Stimulated activated CD8-positive, alpha-beta memory T cell treated with anti-CD3 and anti-CD28 coated beads, Interleukin-15, amount 100 ng/mL, for 48 hours (primary cell): Measurements from ENCODE around the gene PMAIP1.
"Not testable (repeated sequence)": the region's sequence is repeated elsewhere in the genome, so short reads cannot be mapped to it uniquely, and the experiment has no call there.

Experiments used
- DNase-seq, 2 donors: peaks; one replicate each; pipeline ENCODE4 v3.0.0-alpha.2; 2020; ENCODE audit warnings: low read depth in 2 of 2

The PMAIP1 gene

GRCh38 chr18:59884351-59884750 lies 15.4 kb upstream of the PMAIP1 start:
- no peak for DNase-seq

- DNase-seq: no peak
Measured at GRCh38 chr18:59885579-59886163, 14.1 kb upstream of the PMAIP1 start.

- not testable (repeated sequence) for DNase-seq
Measured at GRCh38 chr18:59886399-59886798, 13.4 kb upstream of the PMAIP1 start.

GRCh38 chr18:59892123-59892522 lies 7.7 kb upstream of the PMAIP1 start:
- no peak for DNase-seq

- no peak for DNase-seq
Measured at GRCh38 chr18:59893971-59894370, 5.8 kb upstream of the PMAIP1 start.

GRCh38 chr18:59897321-59897954 lies 2.4 kb upstream of the PMAIP1 start:
- no peak for DNase-seq

- no peak for DNase-seq
Measured at GRCh38 chr18:59898093-59898492, 1.7 kb upstream of the PMAIP1 start.

GRCh38 chr18:59898609-59899297 lies 1.0 kb upstream of the PMAIP1 start:
- DNase-seq: no peak

GRCh38 chr18:59900222-59901128 lies 679 bp downstream of the PMAIP1 start:
- peak; percentile 44 to 58 for DNase-seq

- DNase-seq: no peak
Measured at GRCh38 chr18:59902131-59902992, 2.6 kb downstream of the PMAIP1 start.

GRCh38 chr18:59902993-59903610 lies 3.3 kb downstream of the PMAIP1 start:
- DNase-seq: no peak

- no peak for DNase-seq
Measured at GRCh38 chr18:59904011-59904601, 4.3 kb downstream of the PMAIP1 start.

- no peak for DNase-seq
Measured at GRCh38 chr18:59905686-59906091, 5.9 kb downstream of the PMAIP1 start.

GRCh38 chr18:59906203-59906602 lies 6.4 kb downstream of the PMAIP1 start:
- DNase-seq: no peak

GRCh38 chr18:59907172-59907571 lies 7.4 kb downstream of the PMAIP1 start:
- no peak for DNase-seq

- no peak for DNase-seq
Measured at GRCh38 chr18:59907660-59908059, 7.9 kb downstream of the PMAIP1 start.

GRCh38 chr18:59908799-59909198 lies 9.0 kb downstream of the PMAIP1 start:
- DNase-seq: no peak

GRCh38 chr18:59909289-59910036 lies 9.7 kb downstream of the PMAIP1 start:
- no peak for DNase-seq

- DNase-seq: no peak
Measured at GRCh38 chr18:59910967-59911366, 11.2 kb downstream of the PMAIP1 start.

- no peak for DNase-seq
Measured at GRCh38 chr18:59911600-59911999, 11.8 kb downstream of the PMAIP1 start.
